Left lung (tissue), 10 donors: ENCODE data around the gene CELF5. TPM values are rescaled to one million over a fixed set of nuclear protein-coding genes. Genes with fewer than 3 reads are reported as not detected.

Experiments
- ATAC-seq: fragments of 200-7000 bp; cut with Tn5 transposase; one replicate; pipeline ENCODE4 v1.9.1; 2020; ENCODE audit warnings: moderate library complexity
- DNase-seq, 4 donors: peaks; one replicate each; pipeline ENCODE4 v3.0.0-alpha.2; 2013 to 2020
- H3K27ac ChIP-seq, 2 donors: fragments of 200-600 bp; sonication (generic) in 1 of 2; one replicate each; pipeline versions ENCODE4 v1.5.0 to v1.8.0; 2020 to 2021
- H3K27me3 ChIP-seq, 2 donors: fragments of 200-600 bp; sonication (generic) in 1 of 2; one replicate each; pipeline versions ENCODE4 v1.5.0 to v1.8.0; 2020 to 2021
- H3K36me3 ChIP-seq, 2 donors: fragments of 200-600 bp; sonication (generic) in 1 of 2; one replicate each; pipeline versions ENCODE4 v1.5.0 to v1.8.0; 2020 to 2021
- H3K4me1 ChIP-seq, 2 donors: fragments of 200-600 bp; one replicate each; pipeline ENCODE4 v1.8.0; 2021
- H3K4me3 ChIP-seq, 2 donors: fragments of 200-600 bp; sonication (generic) in 1 of 2; one replicate each; pipeline versions ENCODE4 v1.5.0 to v1.8.0; 2020 to 2021; ENCODE audit warnings: mild to moderate bottlenecking in 1 of 2
- H3K9me3 ChIP-seq, 2 donors: fragments of 200-600 bp; sonication (generic) in 1 of 2; one replicate each; pipeline versions ENCODE4 v1.5.0 to v1.8.0; 2020 to 2021
- CTCF ChIP-seq, 2 donors: fragments of 200-600 bp; sonication (generic) in 1 of 2; IDR thresholded peaks; one replicate each; pipeline versions ENCODE4 v1.5.0 to v1.8.0; 2021; ENCODE audit warnings: antibody characterized with exemption in 2 of 2
- intact Hi-C, 2 donors: fragments of 100-400 bp; cut with DNase I; formaldehyde crosslinking; loops; one replicate each; pipeline versions ENCODE4 v1.11.2 to v1.14.2; 2022
- polyA plus RNA-seq, 6 donors: library from polyadenylated mRNA; unstranded; fragments of 120-200 nt; gene quantifications; one replicate each; pipeline ENCODE4 v1.2.1, GENCODE V29; 2013; ENCODE audit not compliant: insufficient read length in 6 of 6
- total RNA-seq, 2 donors: library from RNA; stranded (reverse); fragmentation: NEBNext Ultra II Directional; extraction: Animal tissue kit (Norgen Biotek cat#: 25700); gene quantifications; one replicate each; pipeline ENCODE4 v1.2.1, GENCODE V29; 2021
- donor health status: DM: no; HTN: yes; CAD: no.
- donor health status: DM: no; HTN: no; CAD: no.

CELF5 gene
- total and polyA plus RNA-seq, 8 donors = 0.38 to 3.9 (median 2.2) TPM; not detected in 1

- ATAC-seq (no peak), DNase-seq (peak in 1 of 4 donors; percentile 81)
- TF ChIP-seq CTCF (IDR thresholded peaks at IDR 0.05) = no peak
- H3K27ac ChIP-seq = no peak overlapping the region
- H3K36me3 ChIP-seq = peaks cover 0 to 69% of the 10 kb centered on the region in 2 donors
- H3K9me3 ChIP-seq = no peaks in the 10 kb centered on the region
- H3K4me3 ChIP-seq = no peak overlapping the region
- no peaks in the 10 kb centered on the region for H3K27me3 ChIP-seq
- H3K4me1 ChIP-seq = peaks cover 6 to 37% of the 10 kb centered on the region in 2 donors
- intact Hi-C loops = no loop called here
Observed at GRCh38 chr19:3192228-3192635, 32.2 kb upstream of the CELF5 start.

- Histone ChIP-seq H3K27me3 (no peaks in the 10 kb centered on the region), H3K27ac (no peak overlapping the region), H3K9me3 (no peaks in the 10 kb centered on the region), H3K36me3 (peaks cover 0 to 74% of the 10 kb centered on the region in 2 donors), H3K4me3 (no peak overlapping the region), H3K4me1 (peaks cover 2 to 32% of the 10 kb centered on the region in 2 donors)
- no peak for TF ChIP-seq CTCF (IDR thresholded peaks at IDR 0.05)
- ATAC-seq (no peak), DNase-seq (peak in 1 of 4 donors; percentile 71)
- intact Hi-C loops = no loop called here
Observed at GRCh38 chr19:3192684-3193083, 31.8 kb upstream of the CELF5 start.

- no peak for ATAC-seq
Observed at GRCh38 chr19:3193256-3194105, 31.0 kb upstream of the CELF5 start.

GRCh38 chr19:3194106-3195087 is 30.1 kb upstream of the CELF5 start:
- no peaks in the 10 kb centered on the region for H3K27me3 ChIP-seq
- peaks cover 0 to 15% of the 10 kb centered on the region in 2 donors for H3K4me1 ChIP-seq
- no peak overlapping the region for H3K27ac ChIP-seq
- intact Hi-C loops = no loop called here
- DNase-seq (no peak), ATAC-seq (no peak)
- H3K36me3 ChIP-seq = peaks cover 0 to 81% of the 10 kb centered on the region in 2 donors
- no peak overlapping the region for H3K4me3 ChIP-seq
- no peaks in the 10 kb centered on the region for H3K9me3 ChIP-seq
- TF ChIP-seq CTCF (IDR thresholded peaks at IDR 0.05) = no peak

More at GRCh38 chr19:3193256-3194105, 31.0 kb upstream of the CELF5 start:
- intact Hi-C loops = no loop called here
- Histone ChIP-seq H3K9me3 (no peaks in the 10 kb centered on the region), H3K36me3 (peaks cover 0 to 81% of the 10 kb centered on the region in 2 donors), H3K4me1 (peaks cover 0 to 24% of the 10 kb centered on the region in 2 donors), H3K27ac (no peak overlapping the region), H3K27me3 (no peaks in the 10 kb centered on the region), H3K4me3 (no peak overlapping the region)
- peak in 1 of 4 donors; percentile 78 for DNase-seq
- TF ChIP-seq CTCF (IDR thresholded peaks at IDR 0.05) = no peak
